ENCODE measurements around the gene ARPC1A.
"Not testable (repeated sequence)": the region's sequence is repeated elsewhere in the genome, so short reads cannot be mapped to it uniquely, and the experiment has no call there.

ARPC1A gene

DNA sequence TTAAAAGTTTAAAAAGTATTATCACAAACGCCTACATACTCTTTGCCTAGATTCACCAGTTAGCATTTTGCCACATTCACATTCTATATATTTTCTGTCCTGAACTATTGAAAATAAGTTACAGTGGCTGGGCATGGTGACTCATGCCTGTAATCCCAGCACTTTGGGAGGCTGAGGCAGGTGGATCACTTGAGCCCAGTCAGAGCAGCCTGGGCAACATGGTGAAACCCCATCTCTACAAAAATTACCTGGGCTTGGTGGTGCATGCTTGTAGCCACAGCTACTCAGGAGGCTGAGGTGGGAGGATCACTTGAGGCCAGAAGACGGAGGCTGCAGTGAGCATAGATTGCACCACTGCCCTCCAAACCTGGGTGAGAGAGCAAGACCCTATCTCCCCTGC is 5.3 kb downstream of the ARPC1A start:
- H3K4me3 ChIP-seq (ENCODE audit: low read length): no peak overlapping the region
- TF ChIP-seq, protein P1, sequence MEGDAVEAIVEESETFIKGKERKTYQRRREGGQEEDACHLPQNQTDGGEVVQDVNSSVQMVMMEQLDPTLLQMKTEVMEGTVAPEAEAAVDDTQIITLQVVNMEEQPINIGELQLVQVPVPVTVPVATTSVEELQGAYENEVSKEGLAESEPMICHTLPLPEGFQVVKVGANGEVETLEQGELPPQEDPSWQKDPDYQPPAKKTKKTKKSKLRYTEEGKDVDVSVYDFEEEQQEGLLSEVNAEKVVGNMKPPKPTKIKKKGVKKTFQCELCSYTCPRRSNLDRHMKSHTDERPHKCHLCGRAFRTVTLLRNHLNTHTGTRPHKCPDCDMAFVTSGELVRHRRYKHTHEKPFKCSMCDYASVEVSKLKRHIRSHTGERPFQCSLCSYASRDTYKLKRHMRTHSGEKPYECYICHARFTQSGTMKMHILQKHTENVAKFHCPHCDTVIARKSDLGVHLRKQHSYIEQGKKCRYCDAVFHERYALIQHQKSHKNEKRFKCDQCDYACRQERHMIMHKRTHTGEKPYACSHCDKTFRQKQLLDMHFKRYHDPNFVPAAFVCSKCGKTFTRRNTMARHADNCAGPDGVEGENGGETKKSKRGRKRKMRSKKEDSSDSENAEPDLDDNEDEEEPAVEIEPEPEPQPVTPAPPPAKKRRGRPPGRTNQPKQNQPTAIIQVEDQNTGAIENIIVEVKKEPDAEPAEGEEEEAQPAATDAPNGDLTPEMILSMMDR (IDR thresholded peaks at IDR 0.05; ENCODE audit: low read depth, low read length, poor library complexity, severe bottlenecking): no peak
- TF ChIP-seq EZH2phosphoT487 (IDR thresholded peaks at IDR 0.05; ENCODE audit: borderline replicate concordance, low read length): no peak
- H3K79me2 ChIP-seq (ENCODE audit: control insufficient read depth, low read length): peaks cover 83% of the 10 kb centered on the region
- H3K27ac ChIP-seq (ENCODE audit: low read depth, low read length): no peak overlapping the region
- peaks cover 29% of the 10 kb centered on the region for H4K20me1 ChIP-seq (ENCODE audit: control insufficient read depth, insufficient read depth, low read depth, low read length)
- no peaks in the 10 kb centered on the region for H3K9me2 ChIP-seq (replicated peaks; ENCODE audit: control insufficient read depth, low read length)
- H3F3A ChIP-seq (ENCODE audit: control insufficient read depth, insufficient read depth): no peaks in the 10 kb centered on the region; the same call in 1 of the 2 replicates
- no peak overlapping the region for H3K4me2 ChIP-seq (ENCODE audit: low read length)
- no peaks in the 10 kb centered on the region for H3K9me3 ChIP-seq (ENCODE audit: control insufficient read depth, insufficient read depth, low read length)
- H3K4me1 ChIP-seq (ENCODE audit: control insufficient read depth, low read length): peaks cover 40% of the 10 kb centered on the region
- peaks cover 56% of the 10 kb centered on the region for H3K36me3 ChIP-seq (ENCODE audit: control insufficient read depth, low read length)
- no peaks in the 10 kb centered on the region for H3K27me3 ChIP-seq (ENCODE audit: control insufficient read depth, low read length)

DNA sequence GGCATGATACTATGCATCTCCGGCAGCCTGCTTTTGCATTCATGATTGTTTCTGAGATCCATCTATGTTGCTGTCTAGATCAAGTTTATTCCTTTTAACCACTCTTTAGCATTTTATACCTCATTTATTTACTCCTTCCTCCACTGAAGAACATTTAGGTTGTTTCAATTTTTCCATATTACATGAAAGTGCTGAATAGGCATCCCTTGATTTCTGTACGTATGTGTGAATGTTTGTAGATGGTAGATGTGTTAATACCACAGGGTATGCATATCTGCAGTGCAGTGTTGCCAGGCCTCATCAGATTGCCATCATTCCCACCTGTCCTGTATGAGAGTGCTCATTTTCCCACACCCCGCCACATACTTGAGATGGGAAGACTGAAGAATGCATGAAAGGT is 13.9 kb downstream of the ARPC1A start:
- TF ChIP-seq EZH2phosphoT487 (IDR thresholded peaks at IDR 0.05; ENCODE audit: borderline replicate concordance, low read length): no peak
- TF ChIP-seq, protein P1 (IDR thresholded peaks at IDR 0.05; ENCODE audit: low read depth, low read length, poor library complexity, severe bottlenecking): no peak
- Histone ChIP-seq H3K27me3 (ENCODE audit: control insufficient read depth, low read length) (no peaks in the 10 kb centered on the region), H3K9me3 (ENCODE audit: control insufficient read depth, insufficient read depth, low read length) (no peaks in the 10 kb centered on the region), H3K27ac (ENCODE audit: low read depth, low read length) (no peak overlapping the region), H3K4me3 (ENCODE audit: low read length) (no peak overlapping the region), H3K79me2 (ENCODE audit: control insufficient read depth, low read length) (peaks cover 7% of the 10 kb centered on the region), H3K9me2 (replicated peaks; ENCODE audit: control insufficient read depth, low read length) (no peaks in the 10 kb centered on the region), H3K4me2 (ENCODE audit: low read length) (no peak overlapping the region), H4K20me1 (ENCODE audit: control insufficient read depth, insufficient read depth, low read depth, low read length) (no peaks in the 10 kb centered on the region), H3K4me1 (ENCODE audit: control insufficient read depth, low read length) (no peaks in the 10 kb centered on the region), H3F3A (ENCODE audit: control insufficient read depth, insufficient read depth) (peaks cover 7% of the 10 kb centered on the region; the same call in 1 of the 2 replicates), H3K36me3 (ENCODE audit: control insufficient read depth, low read length) (peaks cover 77% of the 10 kb centered on the region)

DNA sequence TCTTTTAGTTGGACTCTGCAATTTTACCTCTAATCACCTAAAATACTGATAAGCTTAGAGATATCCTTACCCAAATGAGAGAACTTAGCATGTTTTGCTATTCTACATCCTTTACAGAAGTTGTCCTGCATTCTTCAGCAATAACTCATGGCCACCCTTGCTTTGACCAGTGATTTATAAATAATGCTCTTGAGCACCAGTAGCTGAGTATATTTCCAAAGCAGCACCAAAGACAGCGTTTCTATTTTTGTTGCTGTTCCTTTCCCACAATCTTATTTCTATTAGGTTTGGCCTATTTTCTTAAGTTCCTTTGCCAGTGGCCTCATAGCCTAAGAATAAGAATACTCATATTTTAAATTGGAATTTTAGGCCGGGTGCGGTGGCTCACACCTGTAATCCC is 15.0 kb downstream of the ARPC1A start:
- Histone ChIP-seq H3F3A (ENCODE audit: control insufficient read depth, insufficient read depth) (peaks cover 8% of the 10 kb centered on the region; the same call in 1 of the 2 replicates), H3K27ac (ENCODE audit: low read depth, low read length) (no peak overlapping the region), H3K9me3 (ENCODE audit: control insufficient read depth, insufficient read depth, low read length) (no peaks in the 10 kb centered on the region), H3K79me2 (ENCODE audit: control insufficient read depth, low read length) (0 out of 2 replicates have a peak, but pooled peaks cover 2% of the 10 kb centered on the region), H3K36me3 (ENCODE audit: control insufficient read depth, low read length) (peaks cover 79% of the 10 kb centered on the region), H4K20me1 (ENCODE audit: control insufficient read depth, insufficient read depth, low read depth, low read length) (no peaks in the 10 kb centered on the region), H3K4me1 (ENCODE audit: control insufficient read depth, low read length) (no peaks in the 10 kb centered on the region), H3K4me3 (ENCODE audit: low read length) (no peak overlapping the region), H3K4me2 (ENCODE audit: low read length) (no peak overlapping the region), H3K9me2 (replicated peaks; ENCODE audit: control insufficient read depth, low read length) (no peaks in the 10 kb centered on the region), H3K27me3 (ENCODE audit: control insufficient read depth, low read length) (no peaks in the 10 kb centered on the region)
- no peak for TF ChIP-seq EZH2phosphoT487 (IDR thresholded peaks at IDR 0.05; ENCODE audit: borderline replicate concordance, low read length)

DNA sequence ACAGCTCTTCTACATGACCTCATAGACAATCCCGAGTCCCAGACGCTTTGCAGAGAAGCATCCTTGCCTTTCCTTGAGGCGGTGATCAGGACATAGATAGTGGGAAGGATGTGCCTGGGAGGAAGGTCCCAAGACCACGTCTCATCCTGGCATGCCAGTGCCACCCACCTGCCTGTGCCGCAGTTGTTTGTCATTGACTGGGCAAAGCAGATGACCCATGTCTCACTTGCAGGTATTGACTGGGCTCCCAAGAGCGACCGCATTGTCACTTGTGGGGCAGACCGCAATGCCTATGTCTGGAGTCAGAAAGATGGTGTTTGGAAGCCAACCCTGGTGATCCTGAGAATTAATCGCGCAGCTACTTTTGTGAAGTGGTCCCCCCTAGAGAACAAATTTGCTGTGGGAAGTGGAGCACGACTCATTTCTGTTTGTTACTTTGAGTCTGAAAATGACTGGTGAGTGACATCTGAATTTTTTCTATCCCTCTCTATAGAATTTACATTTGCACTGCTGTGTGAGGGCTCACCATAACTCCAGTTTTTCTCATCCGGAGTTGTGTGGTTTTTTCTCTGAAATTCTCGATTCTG is 18.5 kb downstream of the ARPC1A start:
- H4K20me1 ChIP-seq (ENCODE audit: control insufficient read depth, insufficient read depth, low read depth, low read length): no peaks in the 10 kb centered on the region
- H3K27me3 ChIP-seq (ENCODE audit: control insufficient read depth, low read length): no peaks in the 10 kb centered on the region
- no peak overlapping the region for H3K4me3 ChIP-seq (ENCODE audit: low read length)
- H3K79me2 ChIP-seq (ENCODE audit: control insufficient read depth, low read length): 0 out of 2 replicates have a peak, but pooled peaks cover 4% of the 10 kb centered on the region
- H3K36me3 ChIP-seq (ENCODE audit: control insufficient read depth, low read length): peaks cover 77% of the 10 kb centered on the region
- H3K9me3 ChIP-seq (ENCODE audit: control insufficient read depth, insufficient read depth, low read length): no peaks in the 10 kb centered on the region
- no peak overlapping the region for H3K4me2 ChIP-seq (ENCODE audit: low read length)
- H3F3A ChIP-seq (ENCODE audit: control insufficient read depth, insufficient read depth): peaks cover 8% of the 10 kb centered on the region; the same call in 1 of the 2 replicates
- H3K9me2 ChIP-seq (replicated peaks; ENCODE audit: control insufficient read depth, low read length): no peaks in the 10 kb centered on the region
- H3K27ac ChIP-seq (ENCODE audit: low read depth, low read length): no peak overlapping the region
- H3K4me1 ChIP-seq (ENCODE audit: control insufficient read depth, low read length): no peaks in the 10 kb centered on the region
- TF ChIP-seq, protein P1 (IDR thresholded peaks at IDR 0.05; ENCODE audit: low read depth, low read length, poor library complexity, severe bottlenecking): no peak

DNA sequence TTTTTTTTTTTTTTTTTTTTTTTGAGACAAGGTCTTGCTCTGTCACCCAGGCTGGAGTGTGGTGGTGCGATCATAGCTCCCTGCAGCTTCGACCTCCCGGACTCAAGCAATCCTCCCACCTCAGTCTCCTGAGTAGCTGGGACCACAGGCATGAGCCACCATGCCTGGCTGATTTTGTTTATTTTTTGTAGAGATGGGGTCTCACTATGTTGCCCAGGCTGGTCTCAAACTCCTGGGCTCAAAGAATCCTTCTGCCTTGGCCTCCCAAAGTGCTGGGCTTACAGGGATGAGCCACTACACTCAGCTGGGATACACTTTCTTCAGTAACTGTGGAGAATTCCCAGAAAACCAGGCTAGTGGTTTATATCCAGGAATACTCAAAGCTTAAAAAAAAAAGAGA is 24.9 kb downstream of the ARPC1A start:
- not testable (repeated sequence) for H3K79me2 ChIP-seq (ENCODE audit: control insufficient read depth, low read length); H3K9me3 ChIP-seq (ENCODE audit: control insufficient read depth, insufficient read depth, low read length); H3K4me2 ChIP-seq (ENCODE audit: low read length); H3F3A ChIP-seq (ENCODE audit: control insufficient read depth, insufficient read depth); H4K20me1 ChIP-seq (ENCODE audit: control insufficient read depth, insufficient read depth, low read depth, low read length); H3K27me3 ChIP-seq (ENCODE audit: control insufficient read depth, low read length); H3K27ac ChIP-seq (ENCODE audit: low read depth, low read length); H3K4me1 ChIP-seq (ENCODE audit: control insufficient read depth, low read length); H3K9me2 ChIP-seq (replicated peaks; ENCODE audit: control insufficient read depth, low read length); H3K4me3 ChIP-seq (ENCODE audit: low read length)
- H3K36me3 ChIP-seq (ENCODE audit: control insufficient read depth, low read length): peaks cover 71% of the 10 kb centered on the region

All from DOHH2 (cell line).